HG03378 (cell line): ENCODE results near the gene MILR1.
"Not testable (repeated sequence)": the region's sequence is repeated elsewhere in the genome, so short reads cannot be mapped to it uniquely, and the experiment has no call there.

Source experiments
- ATAC-seq: cut with Tn5 transposase; IDR thresholded peaks from one replicate; pipeline ENCODE4 v1.9.1; 2021; ENCODE audit warnings: mild to moderate bottlenecking, moderate library complexity; ENCODE audit not compliant: unreplicated experiment

Gene MILR1

GRCh38 chr17:64466834-64467233, 17.9 kb downstream of the MILR1 start:
- not testable (repeated sequence) for ATAC-seq

- no peak for ATAC-seq
Measured at GRCh38 chr17:64470625-64471024, 21.7 kb downstream of the MILR1 start.

DNA sequence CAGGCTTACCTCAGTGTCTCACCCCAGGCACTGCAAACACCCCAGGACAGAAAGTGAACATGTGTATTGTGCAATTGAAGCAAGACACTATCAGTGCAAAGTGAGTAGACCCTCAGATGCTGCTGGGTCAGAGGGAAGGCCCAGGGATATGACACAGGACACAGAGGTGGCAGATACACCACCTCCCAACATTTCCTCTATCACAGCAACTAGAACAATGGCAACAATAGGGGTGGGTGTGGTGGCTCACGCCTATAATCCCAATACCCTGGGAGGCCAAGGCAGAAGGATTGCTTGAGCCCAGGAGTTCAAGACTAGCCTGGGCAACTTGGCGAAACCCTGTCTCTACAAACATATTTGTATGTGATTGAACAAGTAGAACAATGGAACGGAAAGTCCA, 22.5 kb downstream of the MILR1 start:
- ATAC-seq = no peak

DNA sequence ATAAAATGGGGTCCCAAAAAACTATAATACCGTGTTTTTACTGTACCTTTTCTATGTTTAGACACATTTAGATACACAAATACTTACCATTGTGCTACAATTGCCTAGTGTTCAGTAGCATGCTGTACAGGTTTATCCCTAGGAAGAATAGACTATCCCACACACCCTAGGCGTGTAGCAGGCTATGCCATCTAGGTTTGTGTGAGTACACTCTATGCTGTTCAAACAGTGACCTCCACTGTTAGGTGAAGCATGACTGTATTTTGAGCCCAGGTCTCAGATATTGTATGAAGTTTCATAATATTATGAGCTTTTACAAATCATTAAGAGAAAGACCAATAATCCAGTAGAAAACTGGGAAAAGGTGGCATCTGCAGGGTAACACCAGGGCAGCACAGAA, 23.6 kb downstream of the MILR1 start:
- ATAC-seq = no peak

DNA sequence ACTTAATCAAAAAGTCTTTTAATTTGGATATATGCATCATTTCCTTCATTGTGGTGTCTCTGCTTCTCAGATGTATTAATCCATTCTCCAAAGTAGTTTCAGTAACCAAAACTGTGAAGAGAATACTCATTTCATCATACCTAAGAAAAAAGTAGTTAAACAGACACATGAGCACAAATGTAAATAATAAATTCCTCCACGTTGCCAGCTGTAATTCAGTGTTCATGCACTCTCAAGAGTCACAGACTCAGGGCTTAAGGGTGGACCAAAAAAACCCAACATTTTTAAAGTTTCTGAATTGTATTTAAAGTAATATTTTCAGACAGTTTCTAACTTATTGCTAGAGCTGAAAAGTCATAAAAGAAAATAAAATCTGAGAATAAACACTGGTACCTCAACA, 28.9 kb downstream of the MILR1 start:
- no peak for ATAC-seq

GRCh38 chr17:64480951-64481350, 32.0 kb downstream of the MILR1 start:
- ATAC-seq = no peak

- no peak for ATAC-seq
Measured at GRCh38 chr17:64484380-64484779, 35.5 kb downstream of the MILR1 start.

GRCh38 chr17:64488301-64488700, 39.4 kb downstream of the MILR1 start:
- ATAC-seq = no peak

DNA sequence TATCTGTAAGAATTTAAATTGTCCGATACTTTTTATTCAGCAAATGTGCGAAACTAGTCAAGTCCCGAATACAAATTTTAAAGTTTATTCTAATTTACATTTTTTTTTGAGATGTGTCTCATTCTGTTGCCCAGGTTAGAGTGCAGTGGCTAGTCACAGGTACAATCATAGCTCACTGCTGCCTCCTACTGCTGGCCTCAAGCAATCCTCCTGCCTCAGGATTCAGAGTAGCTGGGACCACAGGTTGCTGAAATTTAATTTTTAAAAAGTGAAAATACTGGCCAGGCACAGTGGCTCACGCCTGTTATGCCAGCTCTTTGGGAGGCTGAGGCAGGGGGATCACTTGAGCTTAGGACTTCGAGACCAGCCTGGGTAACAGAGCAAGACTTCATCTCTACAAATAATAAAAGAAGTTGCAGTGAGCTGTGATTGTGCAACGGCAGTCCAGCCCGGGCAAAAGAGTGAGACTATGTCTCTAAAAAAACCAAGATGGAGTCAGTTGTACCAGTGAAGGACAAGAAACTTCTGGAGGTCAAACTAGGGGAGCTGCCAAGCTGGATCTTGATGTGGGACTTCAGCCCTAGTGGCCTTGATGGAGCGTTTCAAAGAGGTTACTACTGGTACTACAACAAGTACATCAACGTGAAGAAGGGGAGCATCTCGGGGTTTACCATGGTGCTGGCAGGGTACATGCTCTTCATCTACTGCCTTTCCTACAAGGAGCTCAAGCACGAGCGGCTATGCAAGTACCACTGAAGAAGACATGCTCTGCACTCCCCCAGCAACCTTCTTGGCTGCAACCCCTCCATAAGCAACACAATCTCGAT, 42.3 kb downstream of the MILR1 start:
- no peak for ATAC-seq

GRCh38 chr17:64491994-64492393, 43.1 kb downstream of the MILR1 start:
- no peak for ATAC-seq

DNA sequence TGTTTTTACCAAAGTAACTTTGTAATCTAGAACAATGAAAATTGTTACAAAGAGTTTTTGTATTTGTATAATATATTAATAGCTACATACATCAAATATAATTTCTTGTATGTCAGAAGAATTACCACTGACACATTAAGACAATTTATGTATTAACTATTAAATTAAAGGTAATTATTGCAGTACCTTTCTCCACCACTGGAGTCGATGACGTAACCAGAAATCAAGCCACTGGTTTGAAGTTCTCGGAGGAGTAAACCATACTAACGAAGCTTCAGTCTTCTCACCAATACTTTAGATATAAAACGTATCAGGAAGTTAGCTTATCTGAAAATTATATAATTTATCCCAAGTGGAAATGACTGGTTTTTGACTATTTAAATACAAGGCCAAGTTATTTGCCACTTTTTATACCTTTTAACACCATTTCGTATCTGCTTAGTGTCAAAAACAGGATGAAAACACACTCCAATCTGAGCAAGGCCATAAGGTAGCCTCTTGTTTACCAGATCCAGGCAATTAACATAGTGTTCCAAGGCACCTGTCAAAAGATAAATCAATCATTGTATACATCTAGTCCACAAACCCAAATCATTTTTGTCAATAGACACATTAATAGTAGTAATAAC, 43.7 kb downstream of the MILR1 start:
- no peak for ATAC-seq

- no peak for ATAC-seq
Measured at GRCh38 chr17:64494121-64494520, 45.2 kb downstream of the MILR1 start.

DNA sequence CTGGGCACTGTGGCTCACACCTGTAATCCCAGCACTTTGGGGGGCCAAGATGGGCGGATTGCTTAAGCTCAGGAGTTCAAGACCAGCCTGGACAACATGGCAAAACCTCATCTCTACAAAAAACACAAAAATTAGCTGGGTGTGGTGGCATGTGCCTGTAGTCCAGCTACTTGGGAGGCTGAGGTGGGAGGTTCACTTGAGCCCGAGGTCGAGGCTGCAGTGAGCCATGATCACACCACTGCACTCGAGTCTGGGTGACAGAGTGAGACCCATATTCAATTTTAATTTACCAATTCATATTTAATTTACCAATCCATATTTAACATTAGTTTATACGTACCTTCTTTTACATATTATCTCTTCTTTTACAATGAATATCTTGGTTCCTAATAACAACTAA, 46.4 kb downstream of the MILR1 start:
- not testable (repeated sequence) for ATAC-seq

DNA sequence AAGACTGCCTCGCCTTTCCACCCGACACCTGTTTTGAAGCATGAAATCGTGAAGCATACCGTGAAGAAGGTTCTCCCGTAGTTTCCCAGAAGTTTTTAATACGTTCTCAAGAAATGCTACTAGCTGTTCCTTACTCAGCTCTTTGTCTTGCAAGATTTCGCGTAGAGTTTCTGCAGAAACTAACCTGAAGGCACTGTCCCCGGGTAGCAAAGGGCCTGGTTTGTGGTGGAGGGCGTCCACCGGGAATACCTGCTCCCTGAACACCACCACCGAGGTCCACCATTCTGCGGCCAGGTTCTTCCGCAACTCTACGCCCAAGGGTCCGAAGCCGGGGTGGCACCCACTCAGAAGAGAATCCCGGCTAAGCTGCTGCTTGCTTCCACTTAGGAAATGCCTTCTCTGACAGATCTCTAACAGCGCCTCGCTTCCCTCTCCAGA, 47.5 kb downstream of the MILR1 start:
- ATAC-seq = no peak

DNA sequence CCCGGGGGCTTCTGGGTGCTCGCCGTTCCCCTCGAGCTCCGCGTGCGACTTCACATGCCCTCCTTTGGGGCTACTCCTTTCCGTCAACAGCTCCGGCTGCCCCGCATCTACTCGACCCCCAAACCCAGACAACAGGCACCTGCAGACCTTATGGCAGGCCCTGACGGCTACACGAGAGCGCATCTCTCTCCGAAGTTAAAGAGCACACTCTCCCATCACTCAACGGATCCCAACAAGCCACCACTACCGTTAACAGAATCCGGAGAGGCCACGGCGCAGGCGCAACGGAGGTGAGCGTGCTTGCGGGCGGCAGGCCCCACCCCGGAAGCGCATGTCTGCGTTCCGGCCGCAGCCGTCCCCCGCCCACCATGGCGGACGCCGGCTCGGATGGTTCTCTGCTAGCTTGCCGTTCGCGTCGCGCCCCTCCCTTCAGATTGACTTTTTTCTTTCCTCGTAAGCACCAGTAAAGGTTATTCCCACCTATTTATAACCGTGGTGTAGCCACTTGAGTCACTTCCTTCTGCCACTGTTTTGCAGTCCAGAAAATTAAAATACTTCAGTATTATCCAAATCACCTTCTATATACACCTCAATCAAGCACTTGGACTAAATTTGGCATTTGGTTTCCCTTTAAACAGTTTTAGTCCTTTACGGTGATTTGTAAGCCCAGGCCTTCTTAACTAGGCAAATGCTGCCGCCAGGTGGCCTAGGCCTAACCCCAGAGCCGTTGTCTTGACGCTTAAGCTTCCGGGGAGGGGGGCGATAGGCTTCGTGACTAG, 48.1 kb downstream of the MILR1 start, which contains the start of gene POLG2:
POLG2 (minus strand) TSS at position 269 of the 779 bp plus-strand sequence; CDS start at position 183, 86 bp downstream.
- peak; percentile 63 for ATAC-seq

DNA sequence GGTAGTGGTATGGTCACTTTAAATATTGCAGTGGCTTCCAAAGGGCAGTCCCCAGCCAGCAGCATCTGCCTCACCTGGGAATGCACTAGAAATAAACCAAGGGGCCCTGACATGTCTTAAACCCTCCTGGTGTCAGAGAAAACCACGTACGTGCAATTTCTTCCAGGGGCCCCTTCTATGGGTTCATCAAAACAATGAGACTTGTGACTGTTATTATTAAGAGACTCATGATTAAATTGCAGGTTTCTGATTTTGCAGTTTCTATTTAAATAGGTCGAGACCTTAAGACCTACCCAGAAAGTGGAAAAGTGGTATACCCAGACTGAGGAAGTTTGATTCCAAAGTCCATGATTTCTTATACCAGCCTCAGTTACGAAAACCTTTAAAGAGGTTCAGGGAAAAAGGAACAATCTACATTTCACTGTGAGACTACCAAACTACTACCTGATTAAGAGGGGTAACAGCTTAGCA, 48.7 kb downstream of the MILR1 start:
- ATAC-seq = no peak

DNA sequence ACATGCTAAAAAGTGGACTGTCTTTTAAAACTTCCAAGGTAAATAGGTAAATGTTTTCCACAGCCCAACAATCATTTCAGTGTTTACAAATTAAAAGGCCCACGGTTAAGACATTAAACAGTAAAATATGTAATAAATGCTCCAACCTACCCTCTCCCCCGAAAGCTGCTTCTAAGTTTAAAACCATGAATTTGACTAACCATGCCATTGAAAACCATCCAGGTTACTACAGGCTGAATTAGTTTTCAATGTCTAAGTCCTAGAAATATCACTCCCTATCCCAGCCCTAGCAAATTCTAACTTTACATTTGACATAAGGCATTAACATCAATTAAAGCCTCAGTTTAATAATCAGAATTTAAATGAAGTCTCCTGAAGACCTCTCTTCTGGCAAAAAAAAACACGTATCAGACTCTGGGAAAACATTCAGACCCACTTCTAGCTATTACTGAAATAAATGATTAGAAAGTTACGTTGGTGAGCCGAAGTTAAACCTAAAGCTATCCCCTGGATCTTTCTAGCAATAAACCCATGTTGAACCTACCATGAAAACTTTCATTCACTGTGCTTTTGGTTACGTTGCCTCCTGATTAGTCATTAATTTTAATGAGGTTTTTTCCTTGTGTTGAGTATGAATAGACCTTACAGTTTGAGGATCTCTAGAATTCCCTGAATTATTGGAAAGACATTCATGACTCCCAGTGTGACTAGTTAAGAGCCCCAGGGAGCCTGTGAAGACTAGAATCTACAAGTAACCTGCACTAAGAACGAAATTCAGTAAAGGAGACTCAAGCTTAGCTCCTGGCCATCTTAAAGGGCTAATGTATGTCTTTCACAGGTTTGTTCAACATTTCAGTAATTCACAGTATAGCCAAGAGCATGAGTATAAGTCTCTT, 49.6 kb downstream of the MILR1 start:
- ATAC-seq = no peak

- no peak for ATAC-seq
Measured at GRCh38 chr17:64499805-64500486, 51.0 kb downstream of the MILR1 start.

DNA sequence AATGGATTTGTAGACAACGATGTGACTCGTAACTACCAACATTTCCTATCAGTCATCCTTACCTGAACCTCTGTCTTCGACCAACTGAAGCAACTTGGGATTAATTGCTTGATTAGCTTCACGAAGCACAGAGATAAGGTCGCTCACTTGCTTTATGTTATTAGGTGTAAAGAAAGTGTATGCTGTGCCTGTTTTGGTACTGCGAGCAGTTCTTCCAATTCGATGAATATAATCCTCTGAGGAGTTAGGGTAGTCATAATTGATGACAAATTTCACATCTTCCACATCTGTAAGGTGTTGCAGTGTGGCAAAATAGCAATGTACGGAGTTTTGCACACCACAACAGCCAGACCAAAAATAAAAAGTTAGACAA, 51.6 kb downstream of the MILR1 start:
- ATAC-seq = no peak
